ENCODE data around the gene LMF1.

The LMF1 gene

GRCh38 chr16:912684-913613 lies 57.8 kb downstream of the LMF1 start:
- no peak for DNase-seq (ENCODE audit: low read depth in 2 of 2)

DNA sequence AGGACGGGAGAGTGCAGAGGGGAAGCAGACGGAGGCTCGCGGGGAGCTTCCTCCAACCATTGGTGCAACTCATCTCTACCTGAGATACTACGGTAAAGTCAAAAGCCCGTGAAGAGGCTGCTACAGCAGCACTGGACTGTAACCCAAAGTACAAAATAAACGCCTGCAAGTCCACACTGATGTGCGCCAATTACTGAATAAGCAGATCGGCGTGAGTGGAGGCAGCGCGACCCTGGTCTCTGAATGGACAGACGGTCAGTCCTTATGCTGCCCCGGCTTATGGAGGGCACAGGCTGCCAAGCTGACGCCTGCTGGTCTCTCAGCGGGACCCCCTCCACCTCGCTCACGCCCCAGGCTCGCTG lies 58.5 kb downstream of the LMF1 start:
- no peak for DNase-seq (ENCODE audit: low read depth in 2 of 2)

- no peak for DNase-seq (ENCODE audit: low read depth in 2 of 2)
Observed at GRCh38 chr16:911604-912321, 59.0 kb downstream of the LMF1 start.

GRCh38 chr16:911101-911500 lies 59.7 kb downstream of the LMF1 start:
- DNase-seq (ENCODE audit: low read depth in 2 of 2), result no peak

GRCh38 chr16:910181-910580 lies 60.6 kb downstream of the LMF1 start:
- no peak for DNase-seq (ENCODE audit: low read depth in 2 of 2)

GRCh38 chr16:909281-910000 lies 61.3 kb downstream of the LMF1 start:
- no peak for DNase-seq (ENCODE audit: low read depth in 2 of 2)

GRCh38 chr16:908526-909155 lies 62.1 kb downstream of the LMF1 start:
- DNase-seq (ENCODE audit: low read depth in 2 of 2), result no peak

DNA sequence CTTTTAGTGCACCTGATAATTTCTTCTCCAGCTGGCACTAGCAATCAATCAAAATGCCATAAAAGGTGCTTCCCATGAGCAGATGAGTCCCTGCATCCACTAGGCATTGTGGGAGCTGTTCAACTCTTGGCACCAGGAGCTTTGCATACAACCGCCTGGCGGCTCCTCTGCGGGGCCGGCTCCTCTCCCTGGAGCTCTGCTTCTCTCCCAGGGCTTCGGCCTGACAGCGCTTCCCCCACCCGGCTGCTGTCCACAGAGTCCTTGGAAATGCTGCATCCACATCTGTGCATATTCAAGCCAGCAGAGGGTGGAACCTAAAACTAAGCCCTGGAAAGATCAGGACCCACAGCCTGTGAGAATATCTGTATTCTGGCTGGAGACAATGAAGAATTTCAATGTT lies 62.9 kb downstream of the LMF1 start:
- DNase-seq (ENCODE audit: low read depth in 2 of 2), result no peak

- DNase-seq (ENCODE audit: low read depth in 2 of 2), result no peak
Observed at GRCh38 chr16:907361-907760, 63.4 kb downstream of the LMF1 start.

DNA sequence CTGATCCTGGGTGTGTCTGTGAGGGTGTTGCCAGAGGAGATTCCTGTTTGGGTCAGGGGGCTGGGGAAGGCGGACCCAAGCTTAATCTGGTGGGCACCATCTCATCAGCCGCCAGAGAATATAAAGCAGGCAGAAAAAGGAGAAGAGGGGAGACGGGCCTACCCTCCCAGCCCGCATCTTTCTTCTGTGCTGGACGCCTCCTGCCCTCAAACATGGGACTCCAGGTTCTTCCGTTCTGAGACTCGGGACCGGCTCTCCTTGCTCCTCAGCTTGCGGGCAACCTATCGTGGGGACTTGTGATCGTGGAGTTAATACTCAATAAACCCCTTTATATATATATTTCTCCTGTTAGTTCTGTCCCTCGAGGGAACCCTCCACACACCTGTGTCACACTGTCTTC lies 64.5 kb downstream of the LMF1 start:
- DNase-seq (ENCODE audit: low read depth in 2 of 2), result no peak

DNA sequence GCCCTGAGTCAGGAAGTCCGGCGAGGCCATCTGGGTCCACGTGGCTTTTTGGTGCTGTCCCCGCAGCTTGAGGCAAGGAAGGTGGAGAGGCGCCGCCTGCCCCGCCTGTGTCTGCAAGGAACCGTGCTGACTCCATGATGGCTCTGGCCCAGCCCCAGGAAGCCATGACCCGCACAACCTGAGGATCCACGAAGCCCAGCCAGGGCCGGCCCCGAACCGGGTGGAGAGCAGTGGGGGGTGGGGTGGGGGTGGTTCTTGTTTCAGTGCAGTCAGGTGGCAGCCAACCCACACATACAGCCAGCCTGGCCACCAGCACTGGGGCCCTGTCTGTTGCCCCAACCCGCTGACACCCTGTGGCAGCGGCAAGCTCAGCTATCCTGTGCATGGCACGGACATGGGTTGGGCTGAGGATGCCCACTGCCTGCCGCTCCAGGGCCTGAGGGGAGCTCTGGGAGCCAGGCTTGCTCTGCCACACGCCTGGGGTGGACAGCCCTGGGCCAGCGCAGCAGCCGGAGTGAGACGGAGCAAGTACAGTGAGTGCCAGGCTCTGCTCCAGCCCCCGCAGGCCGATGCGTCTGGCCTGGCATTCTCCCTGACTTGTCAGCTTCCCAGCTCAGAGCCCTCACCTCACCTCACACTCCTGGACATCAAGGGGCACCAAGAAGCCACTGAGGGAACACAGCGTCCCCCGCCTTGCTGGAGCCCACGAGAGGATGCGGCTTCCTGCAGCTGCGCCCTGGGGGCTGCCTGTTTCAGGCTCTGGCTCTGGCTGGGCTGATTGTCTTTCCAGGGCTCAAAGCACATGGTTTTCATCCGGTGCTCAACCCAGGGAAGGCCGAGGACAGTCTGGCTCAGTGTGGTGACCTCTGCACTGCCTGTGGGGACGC lies 68.8 kb downstream of the LMF1 start:
- DNase-seq (ENCODE audit: low read depth in 2 of 2), result no peak

DNA sequence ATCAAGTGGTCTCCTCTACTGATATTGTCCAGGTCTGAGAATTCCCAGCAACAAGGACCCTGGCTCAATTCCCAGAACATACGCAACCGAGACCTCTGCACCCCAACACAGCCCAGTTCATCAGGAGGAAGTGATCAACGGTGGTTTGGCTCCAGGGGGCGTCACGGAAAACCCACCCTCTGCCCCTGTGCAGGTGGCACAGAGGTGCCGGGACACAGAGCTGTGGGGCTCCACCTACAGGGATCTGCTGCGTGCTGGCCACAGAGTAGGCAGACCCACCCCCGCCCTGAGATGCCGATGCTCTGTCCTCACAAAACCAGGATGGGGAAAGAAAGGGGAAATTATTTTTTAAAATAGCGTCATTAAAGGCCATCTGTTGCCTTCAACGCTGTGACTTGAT lies 69.6 kb downstream of the LMF1 start:
- no peak for DNase-seq (ENCODE audit: low read depth in 2 of 2)

GRCh38 chr16:900211-900610 lies 70.6 kb downstream of the LMF1 start:
- no peak for DNase-seq (ENCODE audit: low read depth in 2 of 2)

- DNase-seq (ENCODE audit: low read depth in 2 of 2), result no peak
Observed at GRCh38 chr16:899683-900060, 71.1 kb downstream of the LMF1 start.

GRCh38 chr16:898761-899682 lies 71.8 kb downstream of the LMF1 start:
- DNase-seq (ENCODE audit: low read depth in 2 of 2), result no peak

DNA sequence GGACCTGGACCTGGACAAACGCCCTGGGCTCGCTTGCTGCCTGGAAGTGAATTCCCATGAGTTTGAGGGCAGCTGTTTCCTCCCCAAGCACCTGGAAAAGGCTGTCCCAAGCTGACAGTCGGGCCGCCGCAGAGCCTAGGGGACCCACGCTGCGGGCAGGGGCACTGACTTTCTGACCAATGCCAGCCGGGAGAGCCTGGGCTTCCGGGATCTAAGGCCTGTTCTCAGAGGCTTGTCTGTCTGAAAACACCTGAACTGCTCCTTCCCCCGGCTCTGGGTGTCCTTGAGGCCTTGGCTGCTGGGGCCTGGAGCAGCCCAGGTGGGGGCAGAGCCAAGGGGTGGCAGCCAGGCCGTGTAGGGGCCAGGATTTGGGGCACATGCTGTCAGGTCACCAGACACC lies 72.6 kb downstream of the LMF1 start:
- DNase-seq (ENCODE audit: low read depth in 2 of 2), result no peak

DNA sequence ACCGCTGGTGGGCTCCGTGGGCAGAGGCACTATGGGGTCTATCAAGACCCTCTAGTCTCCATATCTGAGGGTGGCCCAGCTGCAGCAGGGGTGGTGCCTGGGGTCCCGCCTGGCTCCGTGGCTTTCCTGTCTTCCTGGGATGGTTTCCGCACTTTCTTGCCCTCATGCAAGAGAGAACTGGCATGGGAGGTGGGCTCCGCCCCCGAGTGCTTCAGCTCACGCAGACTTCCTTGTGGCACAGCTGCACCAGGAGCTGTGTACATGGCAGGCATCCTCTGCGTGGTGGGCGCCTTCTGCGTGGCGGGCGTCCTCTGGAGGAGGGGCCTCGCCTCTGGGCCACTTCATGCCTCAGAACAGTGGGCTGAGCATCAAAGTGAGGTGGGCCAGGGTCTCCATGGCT lies 73.1 kb downstream of the LMF1 start:
- DNase-seq (ENCODE audit: low read depth in 2 of 2), result no peak

DNA sequence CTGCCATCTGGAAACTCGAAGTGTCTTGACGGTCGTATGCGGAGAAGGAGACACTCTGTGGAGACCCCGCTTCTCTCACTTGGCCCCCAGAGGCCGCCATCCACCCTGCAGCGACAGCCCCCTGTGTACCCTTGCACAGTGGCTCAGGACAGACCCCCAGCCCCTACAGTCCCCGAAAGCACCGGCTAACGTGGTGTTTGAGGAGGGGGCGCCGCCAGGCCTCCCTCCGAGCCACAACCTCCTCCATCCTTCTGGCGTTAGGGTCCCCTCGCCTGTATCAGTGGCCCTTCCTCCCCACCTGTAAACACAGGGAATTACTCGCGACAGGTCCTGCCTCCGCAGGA lies 73.6 kb downstream of the LMF1 start:
- DNase-seq (ENCODE audit: low read depth in 2 of 2), result no peak

DNA sequence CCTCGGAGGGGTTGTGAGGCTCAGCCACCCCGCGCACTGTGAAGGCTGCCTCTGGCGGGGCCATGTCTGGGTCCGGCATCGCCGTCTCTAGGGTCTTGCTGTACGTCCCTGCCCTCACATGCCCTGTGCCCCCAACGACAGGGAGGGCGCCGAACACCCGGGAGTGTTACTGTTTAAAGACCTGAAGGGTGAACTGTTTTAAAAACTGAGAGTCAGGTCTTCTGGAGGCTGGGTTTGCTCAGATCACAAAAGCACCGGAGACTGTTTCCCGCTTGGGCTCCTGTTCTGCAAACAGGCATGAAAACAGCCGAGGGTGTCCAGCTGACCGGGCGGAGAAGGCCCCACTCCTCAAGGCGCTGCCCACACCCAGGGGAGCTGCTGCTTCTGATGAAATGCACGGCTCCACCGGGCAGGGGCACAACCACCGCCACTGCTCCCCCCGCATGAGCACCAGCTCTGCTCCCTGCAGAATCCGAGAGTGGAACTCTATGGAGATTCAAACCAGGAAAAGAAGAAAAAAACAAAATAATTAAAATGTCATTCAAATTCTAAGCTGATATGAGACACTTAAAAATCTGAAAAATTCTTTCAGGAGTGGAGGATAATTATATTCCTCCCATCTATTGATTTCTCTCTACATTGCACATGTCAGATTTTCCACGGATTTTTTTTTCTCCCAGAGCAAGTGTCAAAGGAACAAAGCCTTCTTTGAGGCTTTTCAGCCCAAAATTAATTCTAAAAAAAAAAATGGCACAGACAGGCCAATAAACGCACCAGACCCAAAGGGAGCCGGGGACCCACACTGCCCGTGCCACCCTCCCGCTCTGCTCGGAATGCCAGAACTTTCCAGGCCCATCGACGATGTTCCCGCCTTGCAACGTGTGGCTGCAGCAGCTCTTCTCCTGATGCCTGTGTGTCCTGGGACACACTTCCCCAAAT lies 74.3 kb downstream of the LMF1 start:
- no peak for DNase-seq (ENCODE audit: low read depth in 2 of 2)

Measured in stimulated activated CD4-positive, alpha-beta T cell treated with anti-CD3 and anti-CD28 coated beads, Interleukin-1b, Interleukin-23, amount 100 ng/mL, for 4 hours (primary cell).